ENCODE results near the gene CTSK. TPM values are rescaled to one million over a fixed set of nuclear protein-coding genes. Genes with fewer than 3 reads are reported as not detected.
"Not testable (repeated sequence)": the region's sequence is repeated elsewhere in the genome, so short reads cannot be mapped to it uniquely, and the experiment has no call there.

CTSK gene
- total RNA-seq, 1 experiment from 2014 or later = 0.74 TPM

DNA sequence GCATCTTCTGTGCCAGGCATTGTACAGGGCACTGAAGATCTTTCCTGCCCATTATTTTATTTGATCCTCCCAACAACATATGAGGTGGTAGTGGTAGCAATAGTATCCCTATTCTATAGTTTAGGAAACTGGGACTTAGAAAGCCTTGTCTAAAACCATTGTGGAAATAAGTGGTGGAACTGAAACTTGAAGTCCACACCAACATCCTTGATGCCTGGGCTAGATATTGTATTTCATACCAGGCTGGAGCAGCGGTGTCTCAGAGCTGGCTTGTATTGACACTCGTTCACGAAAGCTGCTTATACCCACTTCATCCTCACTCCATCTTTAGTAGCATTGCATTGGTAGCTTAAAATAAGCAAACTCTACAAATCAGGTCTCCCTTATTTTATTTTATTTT lies 32.8 kb downstream of the CTSK start:
- in situ Hi-C loops (cut with HindIII; ENCODE audit: low pct_unique_long_range_greater_than_20kb, low sequenced_read_pairs) = no loop called here
- no peak for DNase-seq (ENCODE audit: low read depth, low spot score)

- in situ Hi-C loops (cut with HindIII; ENCODE audit: low pct_unique_long_range_greater_than_20kb, low sequenced_read_pairs) = no loop called here
Measured at GRCh38 chr1:150772326-150772725, 35.7 kb downstream of the CTSK start.

DNA sequence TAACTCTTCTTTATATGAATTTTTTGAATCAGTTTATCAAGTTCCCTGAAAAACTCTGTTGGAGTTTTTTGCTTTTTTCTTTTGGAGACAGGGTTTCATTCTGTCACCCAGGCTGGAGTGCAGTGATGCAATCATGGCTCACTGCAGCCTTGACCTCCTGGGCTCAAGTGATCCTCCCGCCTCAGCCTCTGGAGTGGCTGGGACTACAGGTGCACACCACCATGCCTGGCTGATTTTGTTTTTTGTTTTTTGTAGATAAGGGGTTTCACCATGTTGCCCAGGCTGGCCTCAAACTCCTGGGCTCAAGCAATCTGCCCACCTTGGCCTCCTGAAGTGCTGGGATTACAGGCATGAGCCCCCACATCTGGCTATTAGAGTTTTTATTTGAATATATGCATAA lies 40.4 kb downstream of the CTSK start:
- DNase-seq (ENCODE audit: low read depth, low spot score); in situ Hi-C loops (cut with HindIII; ENCODE audit: low pct_unique_long_range_greater_than_20kb, low sequenced_read_pairs): not testable (repeated sequence)

More at GRCh38 chr1:150772326-150772725, 35.7 kb downstream of the CTSK start:
- no peak for DNase-seq (ENCODE audit: low read depth, low spot score)

DNA sequence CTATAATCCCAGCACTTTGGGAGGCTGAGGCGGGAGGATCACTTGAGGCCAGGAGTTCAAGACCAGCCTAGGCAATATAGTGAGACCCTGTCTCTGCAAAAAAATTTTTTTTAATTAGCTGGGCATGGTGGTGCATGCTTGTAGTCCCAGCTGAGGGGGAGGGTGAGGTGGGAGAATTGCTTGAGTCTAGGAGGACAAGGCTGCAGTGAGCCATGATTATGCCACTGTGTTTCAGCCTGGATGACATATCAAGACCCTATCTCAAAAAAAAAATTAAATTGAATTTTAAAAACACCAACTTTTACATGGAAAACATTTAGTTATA lies 42.1 kb downstream of the CTSK start:
- DNase-seq (ENCODE audit: low read depth, low spot score); in situ Hi-C loops (cut with HindIII; ENCODE audit: low pct_unique_long_range_greater_than_20kb, low sequenced_read_pairs): not testable (repeated sequence)

GRCh38 chr1:150765296-150765976 lies 42.6 kb downstream of the CTSK start, which contains the start of gene CTSS:
Gene CTSS (minus strand): TSS chr1:150765778. CDS start chr1:150764763, 1,015 bp downstream.
- DNase-seq (ENCODE audit: low read depth, low spot score) = peak; percentile 12

DNA sequence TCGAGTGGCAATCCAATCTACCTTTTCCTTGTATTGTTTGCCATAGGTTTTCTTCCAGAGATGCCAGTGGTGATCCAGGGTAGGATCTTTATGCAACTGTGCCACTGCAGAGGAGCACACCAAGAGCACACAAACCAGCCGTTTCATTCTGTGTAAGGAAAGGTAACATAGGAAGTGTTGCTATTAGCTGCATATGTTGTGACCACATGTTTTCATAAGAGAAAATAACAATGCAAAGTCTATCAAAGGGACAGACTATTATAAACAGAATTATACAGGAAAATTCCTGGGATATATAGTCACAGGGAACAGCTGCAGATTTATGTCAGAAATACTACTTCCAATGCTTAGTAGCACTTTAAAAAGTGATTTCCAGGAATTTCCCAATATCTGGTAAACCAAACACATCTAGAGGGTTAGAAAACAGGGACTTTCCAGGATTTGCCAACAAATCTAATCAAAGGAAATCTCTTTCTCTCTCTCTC lies 43.4 kb downstream of the CTSK start:
- in situ Hi-C loops (cut with HindIII; ENCODE audit: low pct_unique_long_range_greater_than_20kb, low sequenced_read_pairs) = no loop called here
- DNase-seq (ENCODE audit: low read depth, low spot score) = no peak

More at GRCh38 chr1:150765296-150765976, 42.6 kb downstream of the CTSK start, which contains the start of gene CTSS:
- in situ Hi-C loops (cut with HindIII; ENCODE audit: low pct_unique_long_range_greater_than_20kb, low sequenced_read_pairs) = no loop called here

DNA sequence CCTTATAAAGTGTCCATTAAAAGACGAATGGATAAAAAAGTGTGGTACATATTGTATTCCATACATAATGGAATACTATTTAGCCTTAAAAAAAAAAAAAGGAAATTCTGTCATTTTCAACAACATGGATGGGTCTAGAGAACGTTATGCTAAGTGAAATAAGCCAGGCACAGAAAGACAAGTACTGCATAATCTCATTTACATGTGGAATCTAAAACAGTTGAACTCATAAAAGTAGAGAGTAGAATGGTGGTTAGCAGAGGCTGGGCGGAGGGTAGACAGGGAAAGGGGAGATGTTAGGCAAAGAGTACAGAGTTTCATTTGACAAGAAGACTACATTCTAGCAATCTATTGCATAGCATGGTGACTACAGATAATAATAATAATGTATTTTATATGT lies 45.0 kb downstream of the CTSK start:
- in situ Hi-C loops (cut with HindIII; ENCODE audit: low pct_unique_long_range_greater_than_20kb, low sequenced_read_pairs) = no loop called here
- DNase-seq (ENCODE audit: low read depth, low spot score) = no peak

DNA sequence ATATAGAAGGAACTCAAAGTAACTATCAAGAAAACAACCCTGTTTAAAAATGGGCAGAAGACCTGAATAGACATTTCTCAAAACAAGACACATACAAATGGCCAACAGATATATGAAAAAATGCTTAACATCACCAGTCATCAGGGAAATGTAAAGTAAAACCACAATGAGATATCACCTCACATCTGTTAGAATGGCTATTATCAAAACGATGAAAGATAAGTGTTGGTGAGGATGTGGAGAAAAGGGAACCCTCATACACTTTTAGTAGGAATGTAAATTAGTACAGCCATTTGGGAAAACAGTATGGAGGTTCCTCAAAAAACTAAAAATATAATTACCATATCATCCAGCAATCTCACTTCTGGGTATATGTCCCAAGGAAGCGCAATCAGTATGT lies 45.5 kb downstream of the CTSK start:
- DNase-seq (ENCODE audit: low read depth, low spot score) = no peak
- in situ Hi-C loops (cut with HindIII; ENCODE audit: low pct_unique_long_range_greater_than_20kb, low sequenced_read_pairs) = no loop called here

DNA sequence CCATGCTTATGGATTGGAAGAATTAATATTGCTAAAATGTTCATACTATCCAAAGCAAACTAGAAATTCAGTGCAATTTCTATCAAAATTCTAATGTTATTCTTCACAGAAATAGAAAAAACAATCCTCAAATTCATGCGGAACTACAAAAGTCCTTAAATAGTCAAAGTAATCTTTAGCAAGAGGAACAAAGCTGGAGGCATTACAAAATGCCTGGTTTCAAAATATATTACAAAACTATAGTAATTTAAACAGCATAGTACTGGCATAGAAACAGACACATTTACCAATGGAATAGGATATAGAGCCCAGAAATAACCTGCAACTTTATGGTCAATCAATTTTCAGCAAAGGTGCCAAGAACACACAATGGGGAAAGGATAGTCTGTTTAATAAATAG lies 46.3 kb downstream of the CTSK start:
- in situ Hi-C loops (cut with HindIII; ENCODE audit: low pct_unique_long_range_greater_than_20kb, low sequenced_read_pairs) = no loop called here
- DNase-seq (ENCODE audit: low read depth, low spot score) = no peak

GRCh38 chr1:150760013-150760412 lies 48.0 kb downstream of the CTSK start:
- in situ Hi-C loops (cut with HindIII; ENCODE audit: low pct_unique_long_range_greater_than_20kb, low sequenced_read_pairs) = no loop called here
- no peak for DNase-seq (ENCODE audit: low read depth, low spot score)

DNA sequence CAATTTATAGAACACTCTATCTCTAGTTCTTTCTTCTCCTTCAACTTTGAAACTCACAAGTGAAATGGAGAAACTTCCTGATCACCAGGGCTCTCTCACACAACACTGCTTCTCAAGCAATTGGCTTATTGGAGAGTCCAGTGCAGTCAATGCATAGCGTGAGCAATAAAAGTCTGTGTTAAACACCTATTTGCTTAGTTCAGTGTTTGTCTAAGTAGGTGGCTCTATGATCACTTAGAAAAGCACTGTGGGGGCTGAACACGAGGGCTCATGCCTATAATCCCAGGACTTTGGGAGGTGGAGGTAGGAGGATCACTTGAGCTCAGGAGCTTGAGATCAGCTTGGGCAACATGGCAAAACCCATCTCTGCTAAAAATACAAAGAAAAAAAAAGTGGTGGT lies 54.6 kb downstream of the CTSK start:
- in situ Hi-C loops (cut with HindIII; ENCODE audit: low pct_unique_long_range_greater_than_20kb, low sequenced_read_pairs) = no loop called here
- DNase-seq (ENCODE audit: low read depth, low spot score) = no peak

GRCh38 chr1:150751443-150751842 lies 56.6 kb downstream of the CTSK start:
- in situ Hi-C loops (cut with HindIII; ENCODE audit: low pct_unique_long_range_greater_than_20kb, low sequenced_read_pairs) = no loop called here

GRCh38 chr1:150749720-150750311 lies 58.2 kb downstream of the CTSK start:
- in situ Hi-C loops (cut with HindIII; ENCODE audit: low pct_unique_long_range_greater_than_20kb, low sequenced_read_pairs) = no loop called here
- DNase-seq (ENCODE audit: low read depth, low spot score) = no peak

More at GRCh38 chr1:150751443-150751842, 56.6 kb downstream of the CTSK start:
- DNase-seq (ENCODE audit: low read depth, low spot score) = no peak

DNA sequence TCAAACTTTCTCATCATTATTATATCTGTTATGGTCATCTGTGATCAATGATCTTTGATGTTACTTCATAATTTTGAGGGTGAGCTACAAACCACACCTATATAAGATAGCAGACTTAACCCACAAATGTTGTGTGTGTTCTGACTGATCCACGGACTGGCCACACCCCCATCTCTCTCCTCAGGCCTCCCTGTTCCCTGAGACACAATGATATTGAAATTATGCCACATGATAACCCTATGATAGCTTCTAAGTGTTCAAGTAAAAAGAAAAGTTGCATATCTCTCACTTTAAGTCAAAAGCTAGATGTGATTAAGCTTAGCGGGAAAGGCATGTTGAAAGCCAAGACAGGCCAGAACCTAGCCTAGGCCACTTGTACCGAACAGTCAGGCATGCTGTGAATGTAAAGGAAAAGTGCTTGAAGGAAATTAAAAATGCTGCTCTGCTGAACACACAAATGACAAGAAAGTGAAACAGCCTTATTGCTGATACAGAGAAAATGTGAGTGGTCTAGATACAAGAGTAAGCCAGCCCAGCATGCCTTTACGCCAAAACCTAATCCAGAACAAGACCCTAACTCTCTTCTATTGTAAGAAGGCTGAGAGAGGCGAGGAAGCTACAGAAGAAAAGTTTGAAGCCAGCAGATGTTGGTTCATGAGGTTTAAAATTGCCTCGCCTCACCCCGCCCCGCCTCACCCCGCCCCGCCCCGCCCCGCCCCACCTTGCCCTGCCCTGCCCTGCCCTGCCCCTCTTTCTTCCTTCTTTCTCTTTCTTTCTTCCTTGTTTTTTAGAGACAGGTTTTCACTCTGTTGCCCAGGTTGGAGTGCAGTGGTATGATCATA lies 59.0 kb downstream of the CTSK start:
- in situ Hi-C loops (cut with HindIII; ENCODE audit: low pct_unique_long_range_greater_than_20kb, low sequenced_read_pairs) = no loop called here
- no peak for DNase-seq (ENCODE audit: low read depth, low spot score)

Small RNAs within 50 kb of the gene (small RNA-seq; reads per million reads assigned to genes)
- gene RNU6-1309P = 0 to 0.05 reads per million in 2 experiments

Other genes starting within 250 kb of the CTSK start
- 123 and 130 TPM in 2 replicates for gene MCL1, start 228.7 kb downstream of the CTSK start, total RNA-seq (2014; rRNA removed; shearing (Covaris generic))
- gene ENSA, start 178.6 kb downstream of the CTSK start, total RNA-seq (2014; rRNA removed; shearing (Covaris generic)) = 101 and 108 TPM in 2 replicates
- 6.6 and 7.7 TPM in 2 replicates for gene GOLPH3L, start 111.1 kb downstream of the CTSK start, total RNA-seq (2014; rRNA removed; shearing (Covaris generic))
- 8.9 and 12.5 TPM in 2 replicates for gene HORMAD1, start 87.4 kb downstream of the CTSK start, total RNA-seq (2014; rRNA removed; shearing (Covaris generic))
- 2.5 and 4.4 TPM in 2 replicates for gene CTSS, start 42.5 kb downstream of the CTSK start, total RNA-seq (2014; rRNA removed; shearing (Covaris generic))
- gene ARNT, start 68.3 kb upstream of the CTSK start, total RNA-seq (2014; rRNA removed; shearing (Covaris generic)) = 21.6 and 21.9 TPM in 2 replicates
- not detected in 2 replicates for gene CTXND2, start 78.9 kb upstream of the CTSK start, total RNA-seq (2014; rRNA removed; shearing (Covaris generic))
- gene SETDB1, start 118.1 kb upstream of the CTSK start, total RNA-seq (2014; rRNA removed; shearing (Covaris generic)) = 46.9 and 49.3 TPM in 2 replicates
- 133 and 162 TPM in 2 replicates for gene CERS2, start 166.6 kb upstream of the CTSK start, total RNA-seq (2014; rRNA removed; shearing (Covaris generic))
- gene ANXA9, start 174.0 kb upstream of the CTSK start, total RNA-seq (2014; rRNA removed; shearing (Covaris generic)) = 0.48 and 1.1 TPM in 2 replicates
- 11.3 and 13.6 TPM in 2 replicates for gene MINDY1, start 198.6 kb upstream of the CTSK start, total RNA-seq (2014; rRNA removed; shearing (Covaris generic))
- gene PRUNE1, start 200.2 kb upstream of the CTSK start, total RNA-seq (2014; rRNA removed; shearing (Covaris generic)) = 13.9 and 16.2 TPM in 2 replicates
- gene BNIPL, start 228.3 kb upstream of the CTSK start, total RNA-seq (2014; rRNA removed; shearing (Covaris generic)) = 0.11 and 0.16 TPM in 2 replicates
- 16.0 and 17.9 TPM in 2 replicates for gene C1orf56, start 239.5 kb upstream of the CTSK start, total RNA-seq (2014; rRNA removed; shearing (Covaris generic))

Measured in SK-MEL-5 (cell line).